Stimulated activated CD8-positive, alpha-beta memory T cell treated with anti-CD3 and anti-CD28 coated beads, Interleukin-7, amount 100 ng/mL, for 1 hour (primary cell): ENCODE measurements around the gene TEX264.

Experiments
- DNase-seq, 2 donors: peaks; one replicate each; pipeline ENCODE4 v3.0.0-alpha.2; 2020; ENCODE audit warnings: low read depth in 2 of 2

The TEX264 gene

GRCh38 chr3:51675201-51675611 lies 4.2 kb downstream of the TEX264 start:
- no peak for DNase-seq

- DNase-seq = no peak
Observed at GRCh38 chr3:51676102-51676640, 5.1 kb downstream of the TEX264 start.

GRCh38 chr3:51677358-51677757 lies 6.3 kb downstream of the TEX264 start:
- DNase-seq = no peak

GRCh38 chr3:51678186-51678585 lies 7.1 kb downstream of the TEX264 start:
- no peak for DNase-seq

- no peak for DNase-seq
Observed at GRCh38 chr3:51678641-51679040, 7.6 kb downstream of the TEX264 start.

DNA sequence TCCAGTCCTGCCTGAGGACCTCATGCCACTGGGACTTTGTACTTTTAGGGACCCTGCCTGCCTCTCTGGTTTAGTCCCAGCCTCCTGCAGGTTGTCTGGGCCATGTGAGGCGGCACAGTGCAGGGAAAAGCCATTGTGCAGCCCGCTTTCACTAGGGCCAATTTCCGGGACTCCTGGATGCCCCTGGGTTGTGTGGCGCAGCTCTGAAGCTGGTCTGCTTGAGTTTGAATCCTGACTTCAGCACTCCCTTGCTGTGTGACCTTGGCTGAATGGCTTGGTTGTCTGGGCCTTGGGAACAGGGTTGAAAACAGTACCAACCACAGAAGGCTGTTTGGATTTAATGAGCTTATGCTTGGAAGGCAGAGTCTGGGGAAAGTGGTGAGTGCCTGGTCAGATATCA lies 8.3 kb downstream of the TEX264 start:
- no peak for DNase-seq

- DNase-seq = no peak
Observed at GRCh38 chr3:51679777-51680176, 8.7 kb downstream of the TEX264 start.

DNA sequence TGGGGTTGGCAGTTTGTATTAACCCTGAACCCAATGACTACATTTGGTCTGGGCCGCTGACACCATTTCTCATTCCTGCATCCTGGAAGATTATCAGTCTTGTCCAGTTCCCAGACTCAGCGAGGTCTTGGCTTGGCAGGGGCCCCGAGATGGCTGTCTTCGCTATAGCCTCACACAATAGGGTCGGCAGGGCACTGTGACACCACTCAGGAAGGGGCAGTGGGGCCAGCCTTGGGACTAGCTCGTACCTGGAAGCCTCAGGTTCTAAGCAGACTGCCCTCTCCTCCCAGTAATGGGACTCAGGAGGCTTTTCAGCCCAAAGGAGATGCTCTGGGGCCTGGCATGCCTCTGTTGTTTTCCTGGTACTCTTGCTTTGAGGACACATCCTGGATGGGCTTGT lies 9.1 kb downstream of the TEX264 start:
- DNase-seq = no peak

- no peak for DNase-seq
Observed at GRCh38 chr3:51680663-51681230, 9.7 kb downstream of the TEX264 start.

DNA sequence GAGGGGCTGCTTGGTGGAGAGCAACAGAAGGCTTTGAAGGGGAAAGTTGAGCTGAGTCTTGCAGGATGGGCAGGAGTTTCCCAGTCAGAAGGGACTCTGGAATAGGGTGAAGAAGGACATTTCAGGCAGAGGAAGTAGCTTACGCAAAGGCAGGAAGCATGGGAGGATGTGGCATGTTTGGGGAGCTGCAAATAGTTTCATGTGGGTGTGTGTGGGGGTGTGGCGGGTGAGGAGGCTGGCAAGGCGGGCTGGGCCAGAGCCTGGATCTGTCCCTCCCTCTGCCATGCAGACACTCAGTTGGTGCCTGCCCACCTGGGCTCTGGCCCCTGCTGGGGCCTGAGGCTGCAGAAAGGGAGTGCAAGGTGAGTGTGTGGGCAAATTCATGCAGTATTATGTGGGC lies 10.4 kb downstream of the TEX264 start:
- peak in 1 of 2 donors; percentile 13 for DNase-seq

DNA sequence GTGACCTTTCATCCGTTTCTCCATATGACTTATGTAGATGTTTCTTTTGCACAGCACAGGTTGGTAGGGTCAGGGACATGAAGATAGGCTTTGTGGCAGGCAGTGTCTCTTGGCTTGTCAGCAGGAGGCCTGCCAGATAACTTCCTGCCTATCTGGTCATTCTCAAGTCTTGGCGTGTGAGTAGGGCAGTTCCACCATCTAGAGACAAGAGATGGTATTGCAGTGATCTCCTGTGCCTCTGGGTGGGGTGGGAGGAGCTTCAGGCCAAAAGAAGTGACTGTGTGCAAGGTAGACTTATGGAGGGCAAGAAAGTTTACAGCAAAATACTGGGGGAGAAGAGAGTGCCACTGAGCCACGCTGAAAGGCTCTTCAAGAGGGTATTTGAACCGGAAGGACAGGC lies 11.0 kb downstream of the TEX264 start:
- peak; percentile 41 to 43 for DNase-seq

- DNase-seq = no peak
Observed at GRCh38 chr3:51682526-51682925, 11.5 kb downstream of the TEX264 start.

DNA sequence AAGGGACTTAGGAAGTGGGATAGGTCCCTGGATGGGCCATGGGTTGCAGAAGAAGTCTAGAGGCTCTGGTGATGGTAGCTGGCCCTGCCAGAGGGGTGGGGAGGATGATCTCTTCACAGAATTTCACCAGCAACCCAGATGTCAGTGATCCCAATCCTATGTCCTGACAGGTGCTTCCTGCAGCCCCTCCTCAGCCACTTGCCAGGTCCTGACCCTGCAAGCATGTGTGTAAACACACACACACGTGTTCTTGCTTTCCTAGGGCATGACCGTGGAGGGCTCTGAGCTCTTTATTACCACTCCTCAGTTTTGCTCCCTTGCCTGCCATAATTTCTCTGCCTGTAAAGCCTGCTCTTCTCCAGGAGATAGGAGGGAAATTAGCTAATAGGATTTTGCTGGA lies 12.5 kb downstream of the TEX264 start:
- DNase-seq = no peak

GRCh38 chr3:51684971-51685751 lies 14.1 kb downstream of the TEX264 start:
- DNase-seq = no peak

GRCh38 chr3:51686056-51686455 lies 15.0 kb downstream of the TEX264 start:
- DNase-seq = no peak

- DNase-seq = peak; percentile 60 to 64
Observed at GRCh38 chr3:51686512-51687215, 15.6 kb downstream of the TEX264 start.

DNA sequence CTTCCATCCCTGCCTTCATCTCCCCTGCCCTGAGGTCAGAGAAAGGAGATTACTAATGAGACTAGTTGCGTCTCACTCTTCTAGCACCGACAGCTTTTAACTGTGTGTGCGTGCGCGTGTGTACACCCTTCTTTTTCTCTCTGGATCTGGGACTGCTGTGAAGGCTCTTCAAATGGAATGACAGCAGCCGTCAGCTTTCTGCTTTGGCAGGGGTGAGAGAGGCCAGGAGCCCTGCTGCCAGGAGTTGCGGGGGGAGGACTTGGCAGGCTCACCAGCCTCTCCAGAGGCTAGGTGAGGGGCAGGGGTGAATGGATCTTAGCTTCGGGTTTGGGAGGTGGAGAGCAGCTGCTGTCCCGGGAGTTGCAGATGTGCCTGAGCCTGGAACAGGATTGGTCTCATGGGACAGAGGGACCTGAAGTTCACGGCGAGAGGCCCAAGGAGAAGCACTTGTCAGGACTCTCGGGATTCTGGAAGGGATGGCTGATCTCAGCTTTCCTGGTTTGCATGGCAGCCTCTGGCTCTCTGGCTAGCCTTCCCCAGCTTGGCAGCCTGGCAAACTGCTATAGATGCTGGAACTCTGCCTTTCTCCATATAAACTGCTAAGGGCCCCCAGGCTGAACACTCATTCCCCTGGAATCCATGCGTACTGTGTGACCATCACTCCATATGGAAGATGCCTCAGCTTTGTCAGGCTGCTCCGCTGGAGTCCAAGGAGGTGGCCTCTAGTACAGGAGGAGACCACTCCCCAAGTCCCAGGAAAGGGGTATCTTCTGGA lies 16.6 kb downstream of the TEX264 start:
- no peak for DNase-seq

- no peak for DNase-seq
Observed at GRCh38 chr3:51688206-51688600, 17.2 kb downstream of the TEX264 start.

GRCh38 chr3:51691021-51691420 lies 20.0 kb downstream of the TEX264 start:
- no peak for DNase-seq

GRCh38 chr3:51691949-51692348 lies 20.9 kb downstream of the TEX264 start:
- no peak for DNase-seq

DNA sequence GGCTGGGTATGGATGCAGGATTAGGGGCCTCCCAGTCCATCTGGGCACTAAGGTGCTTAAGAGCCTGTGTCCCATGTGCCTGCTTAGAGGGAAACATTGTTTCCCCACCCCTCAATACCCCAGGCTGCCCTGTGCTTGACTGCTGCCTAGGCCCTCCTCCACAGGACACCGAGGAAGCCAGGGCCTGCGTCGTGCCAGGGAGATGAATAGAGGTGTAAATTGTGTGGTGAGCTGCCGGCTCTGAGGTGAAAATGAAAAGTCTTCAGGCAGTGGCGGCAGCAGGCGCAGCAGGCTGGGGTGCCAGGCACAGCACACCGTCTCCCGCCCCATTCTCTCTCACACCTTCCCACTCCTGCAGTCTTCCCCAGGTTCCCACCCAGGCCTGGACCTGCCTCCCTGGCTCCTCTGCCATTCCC lies 21.9 kb downstream of the TEX264 start:
- no peak for DNase-seq

GRCh38 chr3:51696954-51697353 lies 25.9 kb downstream of the TEX264 start:
- DNase-seq = no peak
